Keratinocyte (primary cell): ENCODE results near the gene CHAF1A. TPM values are rescaled to one million over a fixed set of nuclear protein-coding genes. Genes with fewer than 3 reads are reported as not detected.

Experiments
- DNase-seq: peaks from one replicate; pipeline ENCODE4 v3.0.0-alpha.2; 2011; ENCODE audit warnings: low read depth, missing footprints, low spot score
- FAIRE-seq: peaks from 2 replicates; lab custom pipeline; 2011; peaks lifted over from hg19 to GRCh38; lab: Jason Lieb, UNC
- H2AFZ ChIP-seq: 2 replicates; pipeline ENCODE4 v1.6.0; 2012; ENCODE audit warnings: low read length, control low read depth, inconsistent platforms; ENCODE audit not compliant: control insufficient read depth
- H3K27ac ChIP-seq: 2 replicates; pipeline ENCODE4 v1.5.1; 2011; ENCODE audit warnings: low read length; ENCODE audit not compliant: control insufficient read depth, insufficient read depth
- H3K27me3 ChIP-seq: 3 replicates; pipeline ENCODE4 v1.6.0; 2011; ENCODE audit warnings: low read length; ENCODE audit not compliant: control insufficient read depth, insufficient read depth; ENCODE audit errors: extremely low read depth
- H3K36me3 ChIP-seq, 2 experiments: 2 replicates in 1 of 2; 3 replicates in 1 of 2; pipeline ENCODE4 v1.5.1; 2011; ENCODE audit warnings: low read length in 2 of 2, mild to moderate bottlenecking in 1 of 2; ENCODE audit not compliant: control insufficient read depth in 2 of 2, insufficient read depth in 2 of 2; ENCODE audit errors: extremely low read depth in 1 of 2
- H3K4me1 ChIP-seq: 3 replicates; pipeline ENCODE4 v1.5.1; 2011; ENCODE audit warnings: low read length; ENCODE audit not compliant: control insufficient read depth, insufficient read depth; ENCODE audit errors: extremely low read depth
- H3K4me2 ChIP-seq: 3 replicates; pipeline ENCODE4 v1.6.0; 2011; ENCODE audit warnings: low read depth, low read length; ENCODE audit not compliant: control insufficient read depth, insufficient read depth; ENCODE audit errors: extremely low read depth
- H3K4me3 ChIP-seq, 3 experiments: fragments of 200-600 bp in 1 of 3; sonication (generic) in 1 of 3; 2 replicates in 2 of 3; 3 replicates in 1 of 3; pipeline ENCODE4 v1.5.1; 2011 to 2016; ENCODE audit warnings: low read length in 3 of 3, mild to moderate bottlenecking in 3 of 3, control low read depth in 2 of 3, inconsistent platforms in 1 of 3, low read depth in 1 of 3, mixed read lengths in 1 of 3, mixed run types in 1 of 3, moderate library complexity in 1 of 3; ENCODE audit not compliant: control insufficient read depth in 2 of 3, insufficient read depth in 2 of 3; ENCODE audit errors: extremely low read depth in 1 of 3
- H3K79me2 ChIP-seq: 2 replicates; pipeline ENCODE4 v1.6.0; 2012; ENCODE audit warnings: low read length; ENCODE audit not compliant: control insufficient read depth, insufficient read depth
- H3K9ac ChIP-seq: 3 replicates; pipeline ENCODE4 v1.6.0; 2011; ENCODE audit warnings: low read length; ENCODE audit not compliant: control insufficient read depth, insufficient read depth; ENCODE audit errors: extremely low read depth
- H3K9me1 ChIP-seq: 3 replicates; pipeline ENCODE4 v1.6.0; 2011; ENCODE audit warnings: low read length; ENCODE audit not compliant: control insufficient read depth, insufficient read depth; ENCODE audit errors: extremely low read depth
- H3K9me3 ChIP-seq: 2 replicates; pipeline ENCODE4 v1.5.1; 2012; ENCODE audit warnings: low read depth, low read length; ENCODE audit not compliant: control insufficient read depth
- H4K20me1 ChIP-seq: 3 replicates; pipeline ENCODE4 v1.6.0; 2011; ENCODE audit warnings: low read length; ENCODE audit not compliant: control insufficient read depth, insufficient read depth; ENCODE audit errors: extremely low read depth
- CTCF ChIP-seq, 3 experiments: IDR thresholded peaks in 1 of 3; conservative IDR thresholded peaks in 1 of 3; optimal IDR thresholded peaks in 1 of 3; 2 replicates in 2 of 3; 3 replicates in 1 of 3; pipeline versions ENCODE3 to v1.5.1; 2011; ENCODE audit warnings: low read length in 3 of 3, mild to moderate bottlenecking in 3 of 3, moderate library complexity in 2 of 3, control low read depth in 1 of 3, inconsistent platforms in 1 of 3; ENCODE audit not compliant: insufficient read depth in 2 of 3; ENCODE audit errors: extremely low read depth in 1 of 3
- EZH2 ChIP-seq: IDR thresholded peaks from one replicate; pipeline ENCODE4 v1.6.1; 2012; ENCODE audit warnings: inconsistent platforms, mild to moderate bottlenecking, low read length, moderate library complexity
- dilution Hi-C: fragments of 300-500 bp; cut with MboI; formaldehyde crosslinking; loops from one replicate; pipeline ENCODE4 v1.7.0; 2020; ENCODE audit warnings: low sequenced_read_pairs; ENCODE audit not compliant: extremely low pct_ligation_motif_present
- polyA plus RNA-seq, 5 experiments: library from polyadenylated mRNA; depleted of rRNA in 3 of 5; stranded (reverse) in 3 of 5; stranded (forward) in 1 of 5; unstranded in 1 of 5; fragments of >200 nt; gene quantifications; 1 replicate in 1 of 5; 2 replicates in 3 of 5; 3 replicates in 1 of 5; pipeline versions ENCODE4 v1.2.1 to v1.2.3, GENCODE V29; 2011 to 2012; ENCODE audit warnings: missing spikeins in 2 of 5, low read depth in 1 of 5, low replicate concordance in 1 of 5

The CHAF1A gene
- polyA plus RNA-seq, 1 donor (not counting 4 experiments of a cell fraction or from before 2014, with no cell fraction given), result 10.6 TPM

- no peak for DNase-seq
- H3K36me3 ChIP-seq, result peaks cover 6 to 19% of the 10 kb centered on the region in 2 experiments
- TF ChIP-seq EZH2 (no peak), CTCF (optimal IDR thresholded peaks at IDR 0.05 in 1 of 3, IDR thresholded peaks at IDR 0.05 in 1 of 3, conservative IDR thresholded peaks at IDR 0.05 in 1 of 3; ENCODE audit: extremely low read depth in 1 of 3, insufficient read depth in 2 of 3, low read length in 3 of 3) (no peak)
- dilution Hi-C loops, result no loop called here
- H3K9me3 ChIP-seq, result no peaks in the 10 kb centered on the region
- H3K27me3 ChIP-seq, result no peaks in the 10 kb centered on the region
- no peak overlapping the region for H3K27ac ChIP-seq
- H3K4me3 ChIP-seq, result no peak overlapping the region
- FAIRE-seq, result no peak
- no peak overlapping the region for H3K9ac ChIP-seq
- H3K9me1 ChIP-seq, result no peaks in the 10 kb centered on the region
- H3K4me1 ChIP-seq, result peaks cover 8% of the 10 kb centered on the region
- H3K79me2 ChIP-seq, result peaks cover 27% of the 10 kb centered on the region
- H2AFZ ChIP-seq, result no peak overlapping the region
- no peak overlapping the region for H3K4me2 ChIP-seq
- no peaks in the 10 kb centered on the region for H4K20me1 ChIP-seq
Observed at GRCh38 chr19:4477034-4477801, 74.8 kb downstream of the CHAF1A start.

GRCh38 chr19:4482721-4483364, 80.4 kb downstream of the CHAF1A start:
- no peaks in the 10 kb centered on the region for H4K20me1 ChIP-seq
- H3K79me2 ChIP-seq, result no peaks in the 10 kb centered on the region
- peaks cover 9 to 10% of the 10 kb centered on the region in 2 experiments for H3K36me3 ChIP-seq
- no peaks in the 10 kb centered on the region for H3K27me3 ChIP-seq
- no peak overlapping the region for H3K4me3 ChIP-seq
- no peak overlapping the region for H2AFZ ChIP-seq
- no peaks in the 10 kb centered on the region for H3K4me1 ChIP-seq
- dilution Hi-C loops, result no loop called here
- DNase-seq, result no peak
- H3K27ac ChIP-seq, result no peak overlapping the region
- H3K9me3 ChIP-seq, result no peaks in the 10 kb centered on the region
- no peak for FAIRE-seq
- H3K9me1 ChIP-seq, result no peaks in the 10 kb centered on the region
- TF ChIP-seq CTCF (optimal IDR thresholded peaks at IDR 0.05 in 1 of 3, IDR thresholded peaks at IDR 0.05 in 1 of 3, conservative IDR thresholded peaks at IDR 0.05 in 1 of 3; ENCODE audit: extremely low read depth in 1 of 3, insufficient read depth in 2 of 3, low read length in 3 of 3) (no peak), EZH2 (no peak)
- H3K9ac ChIP-seq, result no peak overlapping the region
- H3K4me2 ChIP-seq, result no peak overlapping the region
